Neutrophil (primary cell): ENCODE results near the gene CORT.

Source experiments
- H3K27ac ChIP-seq: fragments of 200-600 bp; sonication (generic); 2 replicates; pipeline ENCODE4 v1.5.1; 2016; ENCODE audit warnings: mild to moderate bottlenecking, moderate library complexity
- H3K27me3 ChIP-seq: fragments of 200-600 bp; sonication (generic); 2 replicates; pipeline ENCODE4 v1.6.0; 2016; ENCODE audit warnings: mild to moderate bottlenecking
- H3K36me3 ChIP-seq: fragments of 200-600 bp; sonication (generic); 2 replicates; pipeline ENCODE4 v1.5.1; 2017
- H3K4me1 ChIP-seq, 2 experiments: fragments of 200-600 bp in 1 of 2; sonication (generic) in 1 of 2; 1 replicate in 1 of 2; 2 replicates in 1 of 2; pipeline versions ENCODE4 v1.5.1 to v1.6.1; 2013 to 2016; ENCODE audit warnings: low read depth in 1 of 2, low read length in 1 of 2, mild to moderate bottlenecking in 1 of 2, moderate library complexity in 1 of 2; ENCODE audit not compliant: control insufficient read depth in 1 of 2, insufficient read depth in 1 of 2
- H3K4me3 ChIP-seq, 2 experiments: fragments of 200-600 bp in 1 of 2; sonication (generic) in 1 of 2; 1 replicate in 1 of 2; 2 replicates in 1 of 2; pipeline ENCODE4 v1.5.1; 2013 to 2016; ENCODE audit warnings: low read depth in 1 of 2, low read length in 1 of 2, mild to moderate bottlenecking in 1 of 2, moderate library complexity in 1 of 2
- H3K9me3 ChIP-seq: fragments of 200-600 bp; sonication (generic); 2 replicates; pipeline ENCODE4 v1.5.1; 2016
- CTCF ChIP-seq: fragments of 200-600 bp; sonication (generic); IDR thresholded peaks from 2 replicates; pipeline ENCODE4 v1.5.1; 2016; ENCODE audit warnings: antibody characterized with exemption

CORT gene

DNA sequence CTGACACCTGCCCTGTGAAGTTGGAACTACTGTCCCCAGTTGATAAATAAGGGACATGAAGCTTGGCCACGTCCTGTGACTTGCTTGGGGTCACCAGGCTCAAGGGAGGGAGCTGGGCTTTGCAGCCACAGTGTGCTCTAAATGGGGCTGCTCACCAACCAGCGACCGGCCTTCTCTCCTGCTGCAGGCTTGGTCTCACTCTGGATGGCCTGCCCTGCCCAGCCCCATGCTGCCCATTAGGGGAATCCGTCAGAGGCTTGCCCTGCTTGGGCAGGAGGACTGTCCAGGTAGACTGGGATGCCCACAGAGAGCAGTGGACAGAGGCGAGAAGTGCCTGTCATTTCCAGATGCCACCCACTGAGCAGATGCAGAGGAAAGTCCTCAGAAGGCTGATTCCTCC is 20.8 kb upstream of the CORT start:
- no peaks in the 10 kb centered on the region for H3K27me3 ChIP-seq
- H3K36me3 ChIP-seq = peaks cover 3% of the 10 kb centered on the region
- H3K4me3 ChIP-seq = no peak overlapping the region
- TF ChIP-seq CTCF = no peak
- no peaks in the 10 kb centered on the region for H3K9me3 ChIP-seq
- H3K27ac ChIP-seq = no peak overlapping the region
- peaks cover 34 to 45% of the 10 kb centered on the region in 2 experiments for H3K4me1 ChIP-seq

GRCh38 chr1:10429868-10430215 is 20.0 kb upstream of the CORT start:
- H3K27ac ChIP-seq = peak overlapping the region; percentile 81
- H3K4me3 ChIP-seq = peak overlapping the region; percentile 69 to 97
- peaks cover 34 to 45% of the 10 kb centered on the region in 2 experiments for H3K4me1 ChIP-seq
- TF ChIP-seq CTCF = no peak
- H3K27me3 ChIP-seq = no peaks in the 10 kb centered on the region
- no peaks in the 10 kb centered on the region for H3K9me3 ChIP-seq
- no peaks in the 10 kb centered on the region for H3K36me3 ChIP-seq

DNA sequence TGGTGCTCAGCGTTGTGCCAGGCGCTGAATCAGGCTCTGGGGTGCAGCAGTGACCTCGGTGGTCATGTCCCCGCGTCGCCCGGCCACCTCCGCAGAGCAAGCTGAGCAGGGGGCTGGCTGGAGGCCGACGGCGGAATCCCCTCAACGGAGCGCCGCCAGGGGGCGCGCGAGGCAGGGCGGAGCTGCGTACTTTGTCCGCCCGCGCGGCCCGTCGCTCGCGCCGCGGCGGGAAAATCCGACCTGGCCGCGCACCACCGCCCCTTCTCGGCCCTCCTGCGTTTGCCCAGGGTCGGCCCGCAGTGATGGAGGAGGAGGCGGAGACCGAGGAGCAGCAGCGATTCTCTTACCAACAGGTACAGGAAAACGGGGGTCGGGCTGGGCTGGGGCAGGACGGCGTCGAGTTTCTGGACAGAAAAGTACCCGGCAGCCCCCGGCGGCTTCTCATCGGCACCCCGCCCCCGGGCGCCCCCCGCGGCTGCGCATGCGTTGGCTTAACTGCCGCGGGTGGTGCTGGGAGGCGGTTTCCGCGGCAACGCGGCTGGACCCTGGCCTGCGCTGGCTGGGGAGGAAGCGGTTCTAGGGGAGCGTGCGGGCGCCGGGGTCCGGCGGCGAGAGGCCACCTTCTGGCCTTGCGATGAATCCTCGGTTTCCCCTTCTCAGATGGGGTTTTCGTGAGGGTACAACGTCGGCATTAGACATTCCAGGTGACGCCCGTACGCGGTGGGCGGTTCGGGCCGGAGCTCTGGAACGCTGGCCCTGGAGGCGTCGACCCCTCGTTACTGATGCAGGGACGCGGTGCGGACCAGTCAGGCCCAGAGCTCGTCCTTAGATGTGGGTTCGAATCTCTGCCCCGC is 19.4 kb upstream of the CORT start, which contains the start of gene CENPS:
Gene CENPS, plus strand, starts transcription at position 218 of the 854 bp plus-strand sequence. Its CDS starts 85 bp downstream, at position 303.
- peak; percentile 93 for TF ChIP-seq CTCF
- no peaks in the 10 kb centered on the region for H3K36me3 ChIP-seq
- H3K27ac ChIP-seq = peak within 1 kb of the TSS; percentile 81
- no peaks in the 10 kb centered on the region for H3K27me3 ChIP-seq
- peaks cover 34 to 45% of the 10 kb centered on the region in 2 experiments for H3K4me1 ChIP-seq
- no peaks in the 10 kb centered on the region for H3K9me3 ChIP-seq
- H3K4me3 ChIP-seq = peak within 1 kb of the TSS; percentile 69 to 97

GRCh38 chr1:10431070-10431730 is 18.6 kb upstream of the CORT start:
- Histone ChIP-seq H3K4me3 (peak overlapping the region; percentile 69 to 97), H3K27ac (peak overlapping the region; percentile 81), H3K27me3 (no peaks in the 10 kb centered on the region), H3K9me3 (no peaks in the 10 kb centered on the region), H3K36me3 (no peaks in the 10 kb centered on the region), H3K4me1 (peaks cover 34 to 43% of the 10 kb centered on the region in 2 experiments)
- no peak for TF ChIP-seq CTCF

DNA sequence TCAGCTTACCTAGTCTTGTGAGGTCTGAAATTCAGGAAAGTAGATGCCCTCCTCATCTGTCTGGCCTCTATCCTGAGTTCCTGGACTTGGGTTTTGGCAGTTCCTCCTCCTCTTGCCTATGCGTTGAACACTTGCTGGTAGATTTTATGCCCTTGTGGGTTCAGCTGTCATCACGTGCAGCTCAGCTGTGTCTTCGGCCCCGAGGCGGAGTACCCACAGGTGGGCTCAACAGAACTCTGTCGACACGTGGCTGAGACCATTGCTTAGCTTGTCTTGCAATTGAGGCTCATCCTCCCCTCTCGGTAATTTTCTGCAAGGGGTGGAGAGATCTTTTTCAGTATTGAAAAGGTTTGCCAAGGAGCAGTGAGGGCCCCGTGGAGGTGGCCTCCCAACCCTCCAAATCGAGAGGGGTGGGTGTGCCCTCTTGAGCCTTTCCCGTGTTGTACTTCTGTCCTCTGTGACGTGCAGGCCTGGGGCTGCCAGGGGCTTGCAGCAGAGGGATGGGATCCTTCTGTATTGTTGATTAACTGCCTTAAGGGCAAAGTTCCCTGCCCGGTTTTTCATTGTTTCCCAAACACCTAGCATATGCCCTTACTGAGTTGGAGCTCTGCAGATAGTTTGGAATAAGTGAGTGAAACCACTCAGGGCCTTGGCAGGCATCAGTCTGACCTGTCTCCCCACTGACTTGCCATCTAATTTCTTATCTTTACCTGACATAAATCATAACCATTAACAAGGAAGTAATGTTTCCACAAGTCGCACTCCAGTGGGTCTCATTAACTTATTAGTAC is 16.7 kb upstream of the CORT start:
- Histone ChIP-seq H3K27me3 (no peaks in the 10 kb centered on the region), H3K36me3 (no peaks in the 10 kb centered on the region), H3K9me3 (no peaks in the 10 kb centered on the region), H3K27ac (no peak overlapping the region), H3K4me1 (peaks cover 19 to 26% of the 10 kb centered on the region in 2 experiments), H3K4me3 (no peak overlapping the region)
- no peak for TF ChIP-seq CTCF
